Neural progenitor cell (in vitro differentiated cells): ENCODE results near the gene NARS2. TPM values are rescaled to one million over a fixed set of nuclear protein-coding genes. Genes with fewer than 3 reads are reported as not detected.
"Not testable (repeated sequence)": the region's sequence is repeated elsewhere in the genome, so short reads cannot be mapped to it uniquely, and the experiment has no call there.

Source experiments
- DNase-seq: peaks from one replicate; pipeline ENCODE4 v3.0.0-alpha.2; 2016; ENCODE audit warnings: low spot score
- H2AFZ ChIP-seq: fragments of 200-600 bp; sonication (generic); replicated peaks from 2 replicates; pipeline ENCODE4 v1.6.1; 2016; ENCODE audit warnings: antibody characterized with exemption
- H3F3A ChIP-seq: fragments of 200-600 bp; sonication (generic); 2 replicates; pipeline ENCODE4 v1.6.1; 2016; ENCODE audit warnings: antibody characterized with exemption, low read depth
- H3K27ac ChIP-seq: fragments of 200-600 bp; sonication (generic); 2 replicates; pipeline ENCODE4 v1.5.1; 2016; ENCODE audit warnings: mild to moderate bottlenecking
- H3K27me3 ChIP-seq: fragments of 200-600 bp; sonication (generic); 2 replicates; pipeline ENCODE4 v1.6.1; 2016; ENCODE audit warnings: mild to moderate bottlenecking, moderate library complexity
- H3K36me3 ChIP-seq: fragments of 200-600 bp; sonication (generic); 2 replicates; pipeline ENCODE4 v1.5.1; 2016
- H3K4me1 ChIP-seq: fragments of 200-600 bp; sonication (generic); 2 replicates; pipeline ENCODE4 v1.6.1; 2016; ENCODE audit warnings: mixed run types
- H3K4me2 ChIP-seq: fragments of 200-600 bp; sonication (generic); 2 replicates; pipeline ENCODE4 v1.6.1; 2016
- H3K4me3 ChIP-seq: fragments of 200-600 bp; sonication (generic); 2 replicates; pipeline ENCODE4 v1.5.1; 2016
- H3K79me2 ChIP-seq: fragments of 200-600 bp; sonication (generic); 2 replicates; pipeline ENCODE4 v1.6.1; 2016; ENCODE audit warnings: low read depth
- H3K9ac ChIP-seq: fragments of 200-600 bp; sonication (generic); 2 replicates; pipeline ENCODE4 v1.6.1; 2016
- H3K9me3 ChIP-seq: fragments of 200-600 bp; sonication (generic); 2 replicates; pipeline ENCODE4 v1.5.1; 2016; ENCODE audit warnings: low read depth
- H4K20me1 ChIP-seq: fragments of 200-600 bp; sonication (generic); 2 replicates; pipeline ENCODE4 v1.6.1; 2016; ENCODE audit warnings: low read depth
- H3K27ac Mint-ChIP-seq: 3 replicates; pipeline ENCODE4 v1.8.0; 2021; ENCODE audit warnings: mixed read lengths
- H3K27me3 Mint-ChIP-seq: 2 replicates; pipeline ENCODE4 v1.8.0; 2022; ENCODE audit warnings: low read depth, mild to moderate bottlenecking, inconsistent platforms, moderate library complexity, mixed read lengths; ENCODE audit not compliant: insufficient read depth
- H3K36me3 Mint-ChIP-seq: 3 replicates; pipeline ENCODE4 v1.8.0; 2021; ENCODE audit warnings: mixed read lengths
- H3K4me1 Mint-ChIP-seq: 3 replicates; pipeline ENCODE4 v1.8.0; 2021; ENCODE audit warnings: mixed read lengths
- H3K4me3 Mint-ChIP-seq: 3 replicates; pipeline ENCODE4 v1.8.0; 2021; ENCODE audit warnings: mild to moderate bottlenecking, moderate library complexity, mixed read lengths
- H3K9me3 Mint-ChIP-seq: 3 replicates; pipeline ENCODE4 v1.8.0; 2020; ENCODE audit warnings: mixed read lengths
- EZH2 ChIP-seq: fragments of 200-600 bp; sonication (generic); IDR thresholded peaks from 2 replicates; pipeline ENCODE4 v1.6.1; 2017; ENCODE audit warnings: antibody characterized with exemption, mild to moderate bottlenecking, moderate library complexity
- EZH2phosphoT487 ChIP-seq: fragments of 200-600 bp; sonication (generic); IDR thresholded peaks from 2 replicates; pipeline ENCODE4 v1.6.1; 2017; ENCODE audit warnings: antibody characterized with exemption
- total RNA-seq: library from RNA; depleted of rRNA; stranded (reverse); fragments of >200 nt; gene quantifications from 2 replicates; pipeline ENCODE4 v1.2.3, GENCODE V29; 2015; ENCODE audit warnings: low replicate concordance
- TF ChIP-seq, protein P1 (sequence below): fragments of 200-600 bp; sonication (generic); IDR thresholded peaks from 2 replicates; pipeline ENCODE4 v1.5.1; 2017; ENCODE audit warnings: antibody characterized with exemption, mild to moderate bottlenecking

NARS2 gene
- total RNA-seq, 1 donor from 2014 or later, result 53.0 TPM

GRCh38 chr11:78467370-78467769, 107.3 kb downstream of the NARS2 start:
- no peaks in the 10 kb centered on the region for H3K4me1 ChIP-seq
- DNase-seq, result no peak
- no peak overlapping the region for H3K27ac ChIP-seq
- no peaks in the 10 kb centered on the region for H3K79me2 ChIP-seq
- Mint-ChIP-seq H3K27ac (no peak overlapping the region), H3K4me1 (peaks cover 13% of the 10 kb centered on the region), H3K36me3 (peaks cover 20% of the 10 kb centered on the region), H3K4me3 (no peak overlapping the region), H3K27me3 (no peaks in the 10 kb centered on the region), H3K9me3 (no peaks in the 10 kb centered on the region)
- H2AFZ ChIP-seq, result no peak overlapping the region
- no peaks in the 10 kb centered on the region for H3K27me3 ChIP-seq
- TF ChIP-seq EZH2 (no peak), EZH2phosphoT487 (no peak)
- TF ChIP-seq, protein P1, sequence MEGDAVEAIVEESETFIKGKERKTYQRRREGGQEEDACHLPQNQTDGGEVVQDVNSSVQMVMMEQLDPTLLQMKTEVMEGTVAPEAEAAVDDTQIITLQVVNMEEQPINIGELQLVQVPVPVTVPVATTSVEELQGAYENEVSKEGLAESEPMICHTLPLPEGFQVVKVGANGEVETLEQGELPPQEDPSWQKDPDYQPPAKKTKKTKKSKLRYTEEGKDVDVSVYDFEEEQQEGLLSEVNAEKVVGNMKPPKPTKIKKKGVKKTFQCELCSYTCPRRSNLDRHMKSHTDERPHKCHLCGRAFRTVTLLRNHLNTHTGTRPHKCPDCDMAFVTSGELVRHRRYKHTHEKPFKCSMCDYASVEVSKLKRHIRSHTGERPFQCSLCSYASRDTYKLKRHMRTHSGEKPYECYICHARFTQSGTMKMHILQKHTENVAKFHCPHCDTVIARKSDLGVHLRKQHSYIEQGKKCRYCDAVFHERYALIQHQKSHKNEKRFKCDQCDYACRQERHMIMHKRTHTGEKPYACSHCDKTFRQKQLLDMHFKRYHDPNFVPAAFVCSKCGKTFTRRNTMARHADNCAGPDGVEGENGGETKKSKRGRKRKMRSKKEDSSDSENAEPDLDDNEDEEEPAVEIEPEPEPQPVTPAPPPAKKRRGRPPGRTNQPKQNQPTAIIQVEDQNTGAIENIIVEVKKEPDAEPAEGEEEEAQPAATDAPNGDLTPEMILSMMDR, result no peak
- H3K9me3 ChIP-seq, result no peaks in the 10 kb centered on the region
- peaks cover 9% of the 10 kb centered on the region for H3F3A ChIP-seq
- H3K36me3 ChIP-seq, result no peaks in the 10 kb centered on the region
- H4K20me1 ChIP-seq, result no peaks in the 10 kb centered on the region
- no peak overlapping the region for H3K4me3 ChIP-seq
- no peak overlapping the region for H3K4me2 ChIP-seq
- no peak overlapping the region for H3K9ac ChIP-seq

GRCh38 chr11:78465169-78465942, 109.3 kb downstream of the NARS2 start:
- no peaks in the 10 kb centered on the region for H3K27me3 ChIP-seq
- Mint-ChIP-seq H3K36me3 (peaks cover 20% of the 10 kb centered on the region), H3K4me3 (no peak overlapping the region), H3K27me3 (peaks cover 2% of the 10 kb centered on the region), H3K4me1 (peaks cover 13% of the 10 kb centered on the region), H3K9me3 (no peaks in the 10 kb centered on the region), H3K27ac (peak overlapping the region; percentile 57)
- no peak overlapping the region for H3K4me3 ChIP-seq
- H3K27ac ChIP-seq, result no peak overlapping the region
- H4K20me1 ChIP-seq, result no peaks in the 10 kb centered on the region
- H3K9me3 ChIP-seq, result no peaks in the 10 kb centered on the region
- TF ChIP-seq, protein P1, result no peak
- no peak for TF ChIP-seq EZH2phosphoT487
- TF ChIP-seq EZH2, result no peak
- no peak for DNase-seq
- H2AFZ ChIP-seq, result no peak overlapping the region
- H3K4me1 ChIP-seq, result no peaks in the 10 kb centered on the region
- H3K4me2 ChIP-seq, result no peak overlapping the region
- H3F3A ChIP-seq, result peaks cover 9% of the 10 kb centered on the region
- no peaks in the 10 kb centered on the region for H3K79me2 ChIP-seq
- no peak overlapping the region for H3K9ac ChIP-seq
- no peaks in the 10 kb centered on the region for H3K36me3 ChIP-seq

DNA sequence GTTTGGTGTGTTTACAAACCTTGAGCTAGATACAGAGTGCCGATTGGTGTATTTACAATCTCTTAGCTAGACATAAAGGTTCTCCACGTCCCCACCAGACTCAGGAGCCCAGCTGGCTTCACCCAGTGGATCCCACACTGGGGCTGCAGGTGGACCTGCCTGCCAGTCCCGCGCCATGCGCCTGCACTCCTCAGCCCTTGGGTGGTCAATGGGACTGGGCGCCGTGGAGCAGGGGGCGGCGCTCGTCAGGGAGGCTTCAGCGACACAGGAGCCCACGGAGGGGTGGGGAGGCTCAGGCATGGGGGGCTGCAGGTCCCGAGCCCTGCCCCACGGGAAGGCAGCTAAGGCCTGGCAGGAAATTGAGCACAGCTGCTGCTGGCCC, 109.9 kb downstream of the NARS2 start:
- H3K36me3 ChIP-seq, H3K4me1 ChIP-seq, H3K27me3 Mint-ChIP-seq, H3K27me3 ChIP-seq, H3K4me2 ChIP-seq, H3F3A ChIP-seq, DNase-seq, H4K20me1 ChIP-seq, H3K9me3 Mint-ChIP-seq, H3K27ac Mint-ChIP-seq, H3K4me1 Mint-ChIP-seq, H3K4me3 ChIP-seq, H3K27ac ChIP-seq, H2AFZ ChIP-seq, H3K9me3 ChIP-seq, H3K9ac ChIP-seq, H3K4me3 Mint-ChIP-seq, H3K79me2 ChIP-seq: not testable (repeated sequence)
- H3K36me3 Mint-ChIP-seq, result peaks cover 21% of the 10 kb centered on the region

- no peak overlapping the region for H3K4me3 Mint-ChIP-seq
- peaks cover 2% of the 10 kb centered on the region for H3K27me3 Mint-ChIP-seq
- no peak overlapping the region for H3K4me2 ChIP-seq
- H3K36me3 ChIP-seq, result no peaks in the 10 kb centered on the region
- TF ChIP-seq EZH2, result no peak
- no peak for TF ChIP-seq EZH2phosphoT487
- TF ChIP-seq, protein P1, result no peak
- no peaks in the 10 kb centered on the region for H3F3A ChIP-seq
- H2AFZ ChIP-seq, result no peak overlapping the region
- H3K9ac ChIP-seq, result no peak overlapping the region
- no peaks in the 10 kb centered on the region for H3K4me1 Mint-ChIP-seq
- DNase-seq, result no peak
- H3K4me3 ChIP-seq, result no peak overlapping the region
- H3K4me1 ChIP-seq, result no peaks in the 10 kb centered on the region
- no peak overlapping the region for H3K27ac Mint-ChIP-seq
- no peaks in the 10 kb centered on the region for H3K79me2 ChIP-seq
- no peaks in the 10 kb centered on the region for H3K9me3 Mint-ChIP-seq
- no peaks in the 10 kb centered on the region for H4K20me1 ChIP-seq
- no peaks in the 10 kb centered on the region for H3K9me3 ChIP-seq
- no peak overlapping the region for H3K27ac ChIP-seq
- no peaks in the 10 kb centered on the region for H3K27me3 ChIP-seq
- peaks cover 19% of the 10 kb centered on the region for H3K36me3 Mint-ChIP-seq
Observed at GRCh38 chr11:78460471-78460870, 114.2 kb downstream of the NARS2 start.
